Stomach smooth muscle (tissue), 2 donors: ENCODE measurements around the gene SH3RF3.

Source experiments
- H3K27ac ChIP-seq: one replicate; pipeline ENCODE4 v1.7.0; 2013; ENCODE audit warnings: mild to moderate bottlenecking, low read length, inconsistent platforms
- H3K27me3 ChIP-seq, 2 donors: one replicate each; pipeline ENCODE4 v1.7.0; 2013; ENCODE audit warnings: low read length in 2 of 2; ENCODE audit not compliant: insufficient read depth in 2 of 2, control insufficient read depth in 1 of 2
- H3K36me3 ChIP-seq, 2 donors: one replicate each; pipeline ENCODE4 v1.7.0; 2013; ENCODE audit warnings: low read length in 2 of 2; ENCODE audit not compliant: control insufficient read depth in 2 of 2, insufficient read depth in 2 of 2
- H3K4me1 ChIP-seq: one replicate; pipeline ENCODE4 v1.7.0; 2013; ENCODE audit warnings: low read length; ENCODE audit not compliant: control insufficient read depth, insufficient read depth
- H3K4me3 ChIP-seq, 2 donors: one replicate each; pipeline ENCODE4 v1.7.0; 2013; ENCODE audit warnings: low read length in 2 of 2
- H3K9ac ChIP-seq, 2 donors: one replicate each; pipeline ENCODE4 v1.7.0; 2013; ENCODE audit warnings: low read length in 2 of 2, mild to moderate bottlenecking in 1 of 2
- H3K9me3 ChIP-seq, 2 donors: one replicate each; pipeline ENCODE4 v1.7.0; 2013; ENCODE audit warnings: low read length in 2 of 2; ENCODE audit not compliant: control insufficient read depth in 2 of 2
- donor health status: healthy.
- donor health status: Pancreatic carcinoma.

SH3RF3 gene

DNA sequence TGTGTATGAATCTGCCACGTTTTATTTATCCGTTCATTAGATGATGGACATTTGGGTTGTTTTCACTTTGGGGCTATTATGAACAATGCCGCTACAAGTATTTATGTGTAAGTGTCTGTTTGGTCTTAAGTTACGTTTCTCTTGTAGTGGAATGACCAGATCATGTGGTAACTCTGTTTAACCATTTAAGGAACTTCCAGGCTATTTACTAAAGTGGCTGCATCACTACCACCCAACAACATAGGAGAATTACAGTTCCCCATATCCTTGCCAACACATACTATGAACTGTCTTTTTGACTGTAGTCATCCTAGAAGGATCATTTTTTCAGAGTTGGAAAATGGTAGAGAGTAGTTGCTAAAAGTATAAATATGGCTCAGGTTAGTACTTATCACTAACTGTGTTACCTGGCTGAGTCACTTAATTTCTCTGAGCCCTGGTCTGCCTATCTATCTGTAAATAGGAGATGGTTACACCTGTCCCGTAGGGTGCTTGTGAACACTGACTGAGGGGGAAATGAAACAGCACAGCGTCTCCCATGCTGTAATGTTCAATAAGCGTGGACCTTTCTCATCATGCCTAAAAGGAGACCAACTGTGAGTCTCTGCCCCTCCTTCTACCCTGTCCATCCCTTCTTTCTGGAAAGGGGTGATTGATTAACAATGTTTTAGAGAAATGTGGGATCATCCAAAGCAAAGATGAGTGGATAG lies 103.1 kb downstream of the SH3RF3 start:
- peaks cover 2% of the 10 kb centered on the region for H3K4me1 ChIP-seq
- no peaks in the 10 kb centered on the region for H3K36me3 ChIP-seq

GRCh38 chr2:109232909-109233308 lies 103.9 kb downstream of the SH3RF3 start:
- Histone ChIP-seq H3K36me3 (no peaks in the 10 kb centered on the region), H3K4me1 (peaks cover 2% of the 10 kb centered on the region), H3K4me3 (no peak overlapping the region), H3K9me3 (no peaks in the 10 kb centered on the region), H3K9ac (no peak overlapping the region), H3K27me3 (no peaks in the 10 kb centered on the region), H3K27ac (no peak overlapping the region)

More for the DNA sequence above, 103.1 kb downstream of the SH3RF3 start:
- no peaks in the 10 kb centered on the region for H3K9me3 ChIP-seq
- H3K27me3 ChIP-seq: no peaks in the 10 kb centered on the region
- H3K4me3 ChIP-seq: no peak overlapping the region
- no peak overlapping the region for H3K9ac ChIP-seq
- H3K27ac ChIP-seq: no peak overlapping the region

- peaks cover 4% of the 10 kb centered on the region for H3K4me1 ChIP-seq
- no peak overlapping the region for H3K4me3 ChIP-seq
- H3K27me3 ChIP-seq: no peaks in the 10 kb centered on the region
- no peak overlapping the region for H3K27ac ChIP-seq
- H3K36me3 ChIP-seq: no peaks in the 10 kb centered on the region
- no peak overlapping the region for H3K9ac ChIP-seq
- no peaks in the 10 kb centered on the region for H3K9me3 ChIP-seq
Measured at GRCh38 chr2:109233643-109234042, 104.6 kb downstream of the SH3RF3 start.

- no peak overlapping the region for H3K4me3 ChIP-seq
- H3K9me3 ChIP-seq: no peaks in the 10 kb centered on the region
- H3K27ac ChIP-seq: no peak overlapping the region
- H3K27me3 ChIP-seq: no peaks in the 10 kb centered on the region
- peaks cover 11% of the 10 kb centered on the region for H3K4me1 ChIP-seq
- H3K9ac ChIP-seq: no peak overlapping the region
- H3K36me3 ChIP-seq: no peaks in the 10 kb centered on the region
Measured at GRCh38 chr2:109234355-109234754, 105.3 kb downstream of the SH3RF3 start.

GRCh38 chr2:109236147-109236546 lies 107.1 kb downstream of the SH3RF3 start:
- H3K36me3 ChIP-seq: no peaks in the 10 kb centered on the region
- no peaks in the 10 kb centered on the region for H3K27me3 ChIP-seq
- no peak overlapping the region for H3K9ac ChIP-seq
- no peak overlapping the region for H3K27ac ChIP-seq
- H3K9me3 ChIP-seq: no peaks in the 10 kb centered on the region
- H3K4me3 ChIP-seq: no peak overlapping the region
- H3K4me1 ChIP-seq: peaks cover 15% of the 10 kb centered on the region

DNA sequence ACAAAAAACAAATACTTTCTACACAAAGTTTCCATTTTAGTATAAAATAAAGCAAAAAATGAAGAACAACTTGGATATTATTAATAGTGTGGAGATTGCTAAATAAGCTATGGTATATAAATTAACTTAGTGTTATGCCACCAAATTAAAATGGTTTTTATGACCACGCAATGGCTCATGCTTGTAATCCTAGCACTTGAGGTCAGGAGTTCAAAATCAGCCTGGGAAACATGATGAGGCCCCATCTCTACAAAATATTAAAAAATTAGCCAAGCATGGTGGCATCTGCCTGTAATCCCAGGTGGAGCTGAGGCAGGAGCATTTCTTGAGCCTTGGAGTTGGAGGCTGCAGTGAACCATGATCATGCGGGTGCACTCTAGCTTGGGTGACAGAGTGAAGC lies 108.8 kb downstream of the SH3RF3 start:
- Histone ChIP-seq H3K36me3 (no peaks in the 10 kb centered on the region), H3K27me3 (no peaks in the 10 kb centered on the region), H3K4me1 (peaks cover 26% of the 10 kb centered on the region), H3K9me3 (no peaks in the 10 kb centered on the region), H3K4me3 (no peak overlapping the region), H3K27ac (no peak overlapping the region), H3K9ac (no peak overlapping the region)

- Histone ChIP-seq H3K4me3 (no peak overlapping the region), H3K4me1 (peaks cover 34% of the 10 kb centered on the region), H3K27me3 (no peaks in the 10 kb centered on the region), H3K36me3 (no peaks in the 10 kb centered on the region), H3K27ac (peak overlapping the region; percentile 31), H3K9me3 (no peaks in the 10 kb centered on the region), H3K9ac (no peak overlapping the region)
Measured at GRCh38 chr2:109238580-109238979, 109.6 kb downstream of the SH3RF3 start.

GRCh38 chr2:109239720-109240119 lies 110.7 kb downstream of the SH3RF3 start:
- no peak overlapping the region for H3K4me3 ChIP-seq
- no peaks in the 10 kb centered on the region for H3K36me3 ChIP-seq
- H3K27me3 ChIP-seq: no peaks in the 10 kb centered on the region
- H3K9me3 ChIP-seq: no peaks in the 10 kb centered on the region
- H3K27ac ChIP-seq: no peak overlapping the region
- H3K4me1 ChIP-seq: peaks cover 43% of the 10 kb centered on the region
- H3K9ac ChIP-seq: no peak overlapping the region

GRCh38 chr2:109242210-109242653 lies 113.2 kb downstream of the SH3RF3 start:
- Histone ChIP-seq H3K9me3 (no peaks in the 10 kb centered on the region), H3K4me1 (peaks cover 46% of the 10 kb centered on the region), H3K27ac (peak overlapping the region; percentile 70), H3K27me3 (no peaks in the 10 kb centered on the region), H3K36me3 (no peaks in the 10 kb centered on the region), H3K4me3 (peak overlapping the region in 1 of 2 donors; percentile 15), H3K9ac (peak overlapping the region; percentile 1 to 21)

DNA sequence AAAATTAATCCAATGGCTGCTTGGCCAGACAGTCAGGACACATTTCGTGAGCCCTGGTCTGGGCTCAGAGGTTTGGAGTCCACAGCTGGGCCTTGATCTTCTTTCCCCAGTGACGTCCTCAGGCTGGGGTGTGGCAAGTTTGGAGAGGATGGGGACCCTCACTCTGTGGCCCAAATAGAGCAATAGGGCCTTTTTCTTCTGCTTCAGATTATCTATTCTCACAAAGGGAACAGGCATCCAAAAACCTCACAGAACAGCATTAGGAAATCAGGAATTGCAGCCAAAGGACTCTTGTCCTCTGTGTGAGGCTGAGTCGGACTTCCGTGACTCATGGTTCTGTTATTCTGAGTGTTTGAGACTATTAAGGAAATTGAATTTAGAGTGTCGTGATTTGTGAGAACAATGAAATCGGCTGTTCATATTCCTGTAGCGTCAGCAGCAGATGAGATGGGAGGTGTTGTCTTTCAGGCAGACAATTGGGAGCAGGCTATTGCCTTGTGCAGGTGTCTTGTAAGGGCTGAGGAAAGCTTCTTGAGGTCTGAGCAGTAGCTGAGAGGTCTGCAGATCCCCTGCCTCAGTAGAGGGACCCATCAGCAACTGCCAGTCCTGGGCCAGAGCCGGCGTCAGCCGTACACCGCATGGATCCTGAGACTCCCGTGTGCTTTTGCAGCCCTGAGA lies 113.8 kb downstream of the SH3RF3 start:
- peak overlapping the region; percentile 1 to 29 for H3K9ac ChIP-seq
- H3K36me3 ChIP-seq: no peaks in the 10 kb centered on the region
- H3K9me3 ChIP-seq: no peaks in the 10 kb centered on the region
- H3K4me3 ChIP-seq: peak overlapping the region in 1 of 2 donors; percentile 15
- H3K27me3 ChIP-seq: no peaks in the 10 kb centered on the region
- H3K27ac ChIP-seq: peak overlapping the region; percentile 70
- H3K4me1 ChIP-seq: peaks cover 51% of the 10 kb centered on the region
